SK-N-SH (cell line): ENCODE results near the gene HIF1A. TPM values are rescaled to one million over a fixed set of nuclear protein-coding genes. Genes with fewer than 3 reads are reported as not detected.

Experiments used
- CTCF ChIA-PET: fragments of 300-600, 350-600 bp; formaldehyde crosslinking; extraction: SDS; loops from one replicate; lab custom pipeline; 2021; lab: Yijun Ruan, JAX
- POLR2A ChIA-PET: fragments of 350-600 bp; sonication (Branson Sonifier 250); formaldehyde crosslinking; extraction: SDS; loops from one replicate; lab custom pipeline; 2020; ENCODE audit warnings: antibody characterized with exemption, inconsistent platforms; lab: Yijun Ruan, JAX
- DNase-seq: peaks from one replicate; pipeline ENCODE4 v3.0.0; 2012
- H2AFZ ChIP-seq: fragments of 200-600 bp; sonication (generic); 2 replicates; pipeline ENCODE4 v1.8.1; 2016; ENCODE audit warnings: antibody characterized with exemption, mild to moderate bottlenecking, low read depth
- H3F3A ChIP-seq: fragments of 200-600 bp; sonication (generic); replicated peaks from 2 replicates; pipeline ENCODE3; 2016; ENCODE audit warnings: antibody characterized with exemption, mild to moderate bottlenecking; ENCODE audit not compliant: insufficient read depth
- H3K27ac ChIP-seq, 2 experiments: fragments of 200-500 bp in 1 of 2; fragments of 200-600 bp in 1 of 2; sonication (Bioruptor generic) in 1 of 2; sonication (generic), shearing (Covaris generic) in 1 of 2; 2 replicates each; pipeline versions ENCODE4 v1.5.1 to v1.6.1; 2014 to 2016; ENCODE audit warnings: low read depth in 2 of 2, inconsistent platforms in 1 of 2, low read length in 1 of 2, mild to moderate bottlenecking in 1 of 2, mixed read lengths in 1 of 2
- H3K27me3 ChIP-seq: fragments of 200-600 bp; sonication (generic), shearing (Covaris generic); 2 replicates; pipeline ENCODE4 v1.6.1; 2016; ENCODE audit warnings: mixed run types; ENCODE audit not compliant: insufficient read depth
- H3K36me3 ChIP-seq, 2 experiments: fragments of 200-500 bp in 1 of 2; fragments of 200-600 bp in 1 of 2; sonication (Bioruptor generic) in 1 of 2; sonication (generic) in 1 of 2; replicated peaks in 1 of 2; 2 replicates each; pipeline versions ENCODE3 to v1.5.1; 2014 to 2016; ENCODE audit warnings: low read length in 1 of 2, mild to moderate bottlenecking in 1 of 2; ENCODE audit not compliant: insufficient read depth in 2 of 2, control insufficient read depth in 1 of 2
- H3K4me1 ChIP-seq, 2 experiments: fragments of 200-500 bp in 1 of 2; fragments of 200-600 bp in 1 of 2; sonication (Bioruptor generic) in 1 of 2; sonication (generic), shearing (Covaris generic) in 1 of 2; 2 replicates each; pipeline versions ENCODE4 v1.5.1 to v1.6.1; 2014 to 2016; ENCODE audit warnings: low read depth in 1 of 2, low read length in 1 of 2, mixed run types in 1 of 2; ENCODE audit not compliant: insufficient read depth in 2 of 2, control insufficient read depth in 1 of 2
- H3K4me2 ChIP-seq: fragments of 200-600 bp; sonication (generic), shearing (Covaris generic); 2 replicates; pipeline ENCODE4 v1.6.1; 2017; ENCODE audit warnings: mixed run types
- H3K4me3 ChIP-seq, 2 experiments: fragments of 200-500 bp in 1 of 2; fragments of 200-600 bp in 1 of 2; sonication (Bioruptor generic) in 1 of 2; sonication (generic), shearing (Covaris generic) in 1 of 2; 2 replicates each; pipeline versions ENCODE4 v1.5.1 to v1.8.1; 2014 to 2016; ENCODE audit warnings: low read depth in 2 of 2, inconsistent platforms in 1 of 2, low read length in 1 of 2, mild to moderate bottlenecking in 1 of 2, mixed read lengths in 1 of 2, moderate library complexity in 1 of 2
- H3K79me2 ChIP-seq: fragments of 200-600 bp; sonication (generic); 2 replicates; pipeline ENCODE4 v1.8.1; 2017; ENCODE audit warnings: mild to moderate bottlenecking; ENCODE audit not compliant: insufficient read depth
- H3K9ac ChIP-seq: fragments of 200-600 bp; sonication (generic); 2 replicates; pipeline ENCODE4 v1.6.1; 2017; ENCODE audit warnings: mixed run types
- H3K9me2 ChIP-seq: fragments of 200-600 bp; sonication (generic); 2 replicates; pipeline ENCODE4 v1.6.1; 2017; ENCODE audit warnings: mixed run types
- H3K9me3 ChIP-seq: fragments of 200-600 bp; sonication (generic); 2 replicates; pipeline ENCODE4 v1.6.1; 2017; ENCODE audit warnings: mixed run types, mild to moderate bottlenecking, moderate library complexity
- H4K20me1 ChIP-seq: fragments of 200-600 bp; sonication (generic); 2 replicates; pipeline ENCODE4 v1.6.1; 2017; ENCODE audit warnings: mild to moderate bottlenecking, mixed run types; ENCODE audit not compliant: insufficient read depth
- EP300 ChIP-seq, 2 experiments: IDR thresholded peaks; 2 replicates each; pipeline versions ENCODE4 v1.4.0 to v1.6.1; 2012; ENCODE audit warnings: borderline replicate concordance in 1 of 2, low read depth in 1 of 2, low read length in 1 of 2
- FOSL2 ChIP-seq: IDR thresholded peaks from 2 replicates; pipeline ENCODE4 v1.4.0; 2012; ENCODE audit warnings: low read depth, mild to moderate bottlenecking, moderate library complexity, borderline replicate concordance
- FOXM1 ChIP-seq: IDR thresholded peaks from 2 replicates; pipeline ENCODE4 v1.4.0; 2012; ENCODE audit warnings: low read depth, mild to moderate bottlenecking
- GABPA ChIP-seq: IDR thresholded peaks from 2 replicates; pipeline ENCODE4 v1.4.0; 2012; ENCODE audit warnings: low read depth, mild to moderate bottlenecking
- IRF3 ChIP-seq: fragments of 150-350 bp; IDR thresholded peaks from 2 replicates; pipeline ENCODE4 v1.6.1; 2016; ENCODE audit warnings: mild to moderate bottlenecking, low read depth, low read length
- JUND ChIP-seq: IDR thresholded peaks from 2 replicates; pipeline ENCODE4 v1.4.0; 2012
- NRF1 ChIP-seq: IDR thresholded peaks from 2 replicates; pipeline ENCODE4 v1.6.1; 2012; ENCODE audit warnings: low read depth, mild to moderate bottlenecking, low read length
- RFX5 ChIP-seq: IDR thresholded peaks from 2 replicates; pipeline ENCODE4 v1.6.1; 2012; ENCODE audit warnings: mild to moderate bottlenecking, improper control_type of control experiment, low read length
- RXRA ChIP-seq: IDR thresholded peaks from 2 replicates; pipeline ENCODE4 v1.4.0; 2012; ENCODE audit warnings: low read depth, mild to moderate bottlenecking, borderline replicate concordance
- YY1 ChIP-seq: IDR thresholded peaks from 2 replicates; pipeline ENCODE4 v1.4.0; 2012; ENCODE audit warnings: low read depth, mild to moderate bottlenecking
- WGBS: methylation state at CpG from one replicate; pipeline ENCODE4 v1.1.6; 2017; ENCODE audit warnings: low lambda C conversion rate; 5-methylcytosine and 5-hydroxymethylcytosine counted together
- polyA plus RNA-seq, 3 experiments: library from polyadenylated mRNA; depleted of rRNA; stranded (reverse); fragments of >200 nt; gene quantifications; 2 replicates each; pipeline ENCODE4 v1.2.3, GENCODE V29; 2012

HIF1A gene
- polyA plus RNA-seq, 1 of the 3 experiments (the other 2 are of a cell fraction) = 20.8 TPM

GRCh38 chr14:61704554-61704953, 9.2 kb downstream of the HIF1A start:
- CTCF ChIA-PET = no interaction called here
- DNase-seq = no peak

GRCh38 chr14:61705017-61705416, 9.7 kb downstream of the HIF1A start:
- H2AFZ ChIP-seq = no peak overlapping the region
- WGBS = 88% methylated on average over 1 of the region's 1 CpG
- CTCF ChIA-PET = interaction anchor here (2.0 kb wide), 1 partner anchor 25 kb away, joined by 5 read pairs; no protein-coding TSS in a partner anchor
- H3K4me1 ChIP-seq = peaks cover 2 to 21% of the 10 kb centered on the region in 2 experiments; a peak in 3 of 4 replicates
- DNase-seq = no peak
- no peaks in the 10 kb centered on the region for H3K9me3 ChIP-seq
- peaks cover 90% of the 10 kb centered on the region for H4K20me1 ChIP-seq
- peaks cover 100% of the 10 kb centered on the region for H3K79me2 ChIP-seq
- peaks cover 0 to 10% of the 10 kb centered on the region in 2 experiments for H3K36me3 ChIP-seq
- POLR2A ChIA-PET = interaction anchor here (1.3 kb wide), 1 partner anchor 10 kb away, joined by 3 read pairs; the partner anchor contains the start of gene HIF1A
- no peak overlapping the region for H3K4me3 ChIP-seq
- no peaks in the 10 kb centered on the region for H3K27me3 ChIP-seq
- H3K9me2 ChIP-seq = no peaks in the 10 kb centered on the region
- no peak overlapping the region for H3K9ac ChIP-seq
- peaks cover 22% of the 10 kb centered on the region for H3F3A ChIP-seq
- no peak overlapping the region for H3K4me2 ChIP-seq
- H3K27ac ChIP-seq = no peak overlapping the region
- TF ChIP-seq FOSL2 (no peak), GABPA (no peak)

More at GRCh38 chr14:61704554-61704953, 9.2 kb downstream of the HIF1A start:
- 79% methylated on average over 3 of the region's 3 CpGs for WGBS
- POLR2A ChIA-PET = no interaction called here
- H3K9ac ChIP-seq = no peak overlapping the region
- H3K9me2 ChIP-seq = no peaks in the 10 kb centered on the region
- peaks cover 0 to 10% of the 10 kb centered on the region in 2 experiments for H3K36me3 ChIP-seq
- no peaks in the 10 kb centered on the region for H3K27me3 ChIP-seq
- H2AFZ ChIP-seq = no peak overlapping the region
- H4K20me1 ChIP-seq = peaks cover 90% of the 10 kb centered on the region
- peaks cover 0 to 22% of the 10 kb centered on the region in 2 experiments; a peak in 3 of 4 replicates for H3K4me1 ChIP-seq
- TF ChIP-seq JUND = no peak
- no peak for TF ChIP-seq FOXM1
- TF ChIP-seq RXRA = no peak
- TF ChIP-seq EP300 (IDR thresholded peaks at IDR 0.05; ENCODE audit: borderline replicate concordance in 1 of 2, low read depth in 1 of 2, low read length in 1 of 2) = no peak
- no peak for TF ChIP-seq RFX5
- no peak for TF ChIP-seq NRF1
- TF ChIP-seq IRF3 = no peak
- TF ChIP-seq GABPA = no peak
- no peak for TF ChIP-seq YY1
- H3K9me3 ChIP-seq = no peaks in the 10 kb centered on the region
- H3K27ac ChIP-seq = peak overlapping the region in 1 of 2 experiments; percentile 16; a peak in 1 of 4 replicates
- peaks cover 17% of the 10 kb centered on the region for H3F3A ChIP-seq
- no peak overlapping the region for H3K4me3 ChIP-seq
- no peak overlapping the region for H3K4me2 ChIP-seq
- H3K79me2 ChIP-seq = peaks cover 100% of the 10 kb centered on the region
